SU-DHL-6 (cell line): ENCODE data around the gene BCAR1.

ENCODE experiments used
- H2AFZ ChIP-seq: fragments of 200-600 bp; sonication (generic); 2 replicates; pipeline ENCODE4 v1.6.1; 2014; ENCODE audit warnings: low read depth, mild to moderate bottlenecking, moderate library complexity, mixed read lengths, antibody characterized with exemption, low read length; ENCODE audit not compliant: severe bottlenecking
- H3F3A ChIP-seq: fragments of 200-600 bp; shearing (Covaris generic); 2 replicates; pipeline ENCODE4 v1.6.0; 2016; ENCODE audit warnings: antibody characterized with exemption, mild to moderate bottlenecking; ENCODE audit not compliant: insufficient read depth
- H3K27ac ChIP-seq: fragments of 200-600 bp; sonication (generic); 2 replicates; pipeline ENCODE4 v1.5.1; 2016; ENCODE audit warnings: low read depth, mild to moderate bottlenecking, low read length, moderate library complexity, mixed read lengths
- H3K27me3 ChIP-seq: fragments of 200-600 bp; sonication (generic), shearing (Covaris generic); 2 replicates; pipeline ENCODE4 v1.6.0; 2014; ENCODE audit warnings: mild to moderate bottlenecking, low read length
- H3K36me3 ChIP-seq: fragments of 200-600 bp; sonication (generic); 2 replicates; pipeline ENCODE4 v1.6.1; 2014; ENCODE audit warnings: mild to moderate bottlenecking, low read length, mixed read lengths
- H3K4me2 ChIP-seq: fragments of 300-600, 200-600 bp; shearing (Covaris generic), sonication (generic); 2 replicates; pipeline ENCODE4 v1.6.0; 2014; ENCODE audit warnings: low read length, low read depth, mild to moderate bottlenecking; ENCODE audit not compliant: poor library complexity, severe bottlenecking
- H3K4me3 ChIP-seq: fragments of 200-600 bp; sonication (generic); 2 replicates; pipeline ENCODE4 v1.5.1; 2014; ENCODE audit warnings: antibody characterized with exemption, low read length, mild to moderate bottlenecking, mixed read lengths; ENCODE audit not compliant: insufficient read depth, poor library complexity, severe bottlenecking
- H3K79me2 ChIP-seq: fragments of 200-600 bp; sonication (generic); 2 replicates; pipeline ENCODE4 v1.6.1; 2014; ENCODE audit warnings: mild to moderate bottlenecking, low read length, moderate library complexity; ENCODE audit not compliant: insufficient read depth
- H3K9ac ChIP-seq: fragments of 200-600 bp; sonication (generic); 2 replicates; pipeline ENCODE4 v1.7.0; 2014; ENCODE audit warnings: mild to moderate bottlenecking, low read length
- H3K9me2 ChIP-seq: fragments of 200-600 bp; sonication (generic); replicated peaks from 2 replicates; pipeline ENCODE4 v1.6.1; 2014; ENCODE audit warnings: low read length; ENCODE audit not compliant: insufficient read depth
- H3K9me3 ChIP-seq: fragments of 200-600 bp; sonication (generic); 2 replicates; pipeline ENCODE4 v1.6.1; 2014; ENCODE audit warnings: low read length, mixed read lengths; ENCODE audit not compliant: insufficient read depth
- H4K20me1 ChIP-seq: fragments of 200-600 bp; sonication (generic); 2 replicates; pipeline ENCODE4 v1.6.1; 2014; ENCODE audit warnings: low read depth, mild to moderate bottlenecking, antibody characterized with exemption, low read length, moderate library complexity, mixed read lengths
- EZH2phosphoT487 ChIP-seq: fragments of 200-600 bp; sonication (generic), shearing (Covaris generic); conservative IDR thresholded peaks from 2 replicates; pipeline ENCODE4 v1.6.1; 2018; ENCODE audit warnings: mild to moderate bottlenecking, antibody characterized with exemption, low read length, moderate library complexity, mixed read lengths
- TF ChIP-seq, protein P1 (sequence below): fragments of 200-600 bp; sonication (generic); IDR thresholded peaks from one replicate; pipeline ENCODE4 v1.5.1; 2017; ENCODE audit warnings: antibody characterized with exemption, mild to moderate bottlenecking, low read length, moderate library complexity; ENCODE audit not compliant: insufficient read depth, poor library complexity, severe bottlenecking

Gene BCAR1

GRCh38 chr16:75292691-75293090 is 41.3 kb upstream of the BCAR1 start:
- no peaks in the 10 kb centered on the region for H3F3A ChIP-seq
- H2AFZ ChIP-seq = no peak overlapping the region
- H3K27me3 ChIP-seq = no peaks in the 10 kb centered on the region
- H3K27ac ChIP-seq = no peak overlapping the region
- H3K9me2 ChIP-seq = no peaks in the 10 kb centered on the region
- H3K36me3 ChIP-seq = no peaks in the 10 kb centered on the region
- no peaks in the 10 kb centered on the region for H3K79me2 ChIP-seq
- no peaks in the 10 kb centered on the region for H3K9me3 ChIP-seq
- no peak overlapping the region for H3K4me3 ChIP-seq
- no peaks in the 10 kb centered on the region for H4K20me1 ChIP-seq
- TF ChIP-seq, protein P1, sequence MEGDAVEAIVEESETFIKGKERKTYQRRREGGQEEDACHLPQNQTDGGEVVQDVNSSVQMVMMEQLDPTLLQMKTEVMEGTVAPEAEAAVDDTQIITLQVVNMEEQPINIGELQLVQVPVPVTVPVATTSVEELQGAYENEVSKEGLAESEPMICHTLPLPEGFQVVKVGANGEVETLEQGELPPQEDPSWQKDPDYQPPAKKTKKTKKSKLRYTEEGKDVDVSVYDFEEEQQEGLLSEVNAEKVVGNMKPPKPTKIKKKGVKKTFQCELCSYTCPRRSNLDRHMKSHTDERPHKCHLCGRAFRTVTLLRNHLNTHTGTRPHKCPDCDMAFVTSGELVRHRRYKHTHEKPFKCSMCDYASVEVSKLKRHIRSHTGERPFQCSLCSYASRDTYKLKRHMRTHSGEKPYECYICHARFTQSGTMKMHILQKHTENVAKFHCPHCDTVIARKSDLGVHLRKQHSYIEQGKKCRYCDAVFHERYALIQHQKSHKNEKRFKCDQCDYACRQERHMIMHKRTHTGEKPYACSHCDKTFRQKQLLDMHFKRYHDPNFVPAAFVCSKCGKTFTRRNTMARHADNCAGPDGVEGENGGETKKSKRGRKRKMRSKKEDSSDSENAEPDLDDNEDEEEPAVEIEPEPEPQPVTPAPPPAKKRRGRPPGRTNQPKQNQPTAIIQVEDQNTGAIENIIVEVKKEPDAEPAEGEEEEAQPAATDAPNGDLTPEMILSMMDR = no peak
- no peak for TF ChIP-seq EZH2phosphoT487
- no peak overlapping the region for H3K9ac ChIP-seq
- no peak overlapping the region for H3K4me2 ChIP-seq

DNA sequence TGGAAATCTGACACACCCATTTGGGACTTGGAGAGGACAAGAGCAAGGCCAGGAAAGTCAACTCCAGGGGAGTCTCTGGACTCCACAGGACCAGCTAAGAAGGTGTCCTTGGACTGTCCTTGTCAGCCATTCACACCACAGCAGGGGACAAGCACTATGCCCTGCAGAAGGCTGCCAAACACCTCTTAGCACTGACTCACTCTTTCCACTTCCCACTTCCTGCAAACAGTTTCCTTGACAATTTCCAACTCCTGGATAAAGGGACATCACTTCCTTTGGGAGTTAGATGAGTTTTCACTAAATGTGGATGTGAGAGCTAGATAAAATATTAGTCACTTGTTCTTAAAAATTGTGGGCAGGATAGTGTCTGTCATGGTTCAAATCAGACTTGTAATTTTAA is 37.8 kb upstream of the BCAR1 start:
- Histone ChIP-seq H4K20me1 (no peaks in the 10 kb centered on the region), H3K27ac (no peak overlapping the region), H3K4me2 (no peak overlapping the region), H3K36me3 (no peaks in the 10 kb centered on the region), H3K9ac (no peak overlapping the region), H3K79me2 (no peaks in the 10 kb centered on the region), H3K27me3 (no peaks in the 10 kb centered on the region), H3F3A (no peaks in the 10 kb centered on the region), H3K9me3 (no peaks in the 10 kb centered on the region), H3K4me3 (no peak overlapping the region), H3K9me2 (no peaks in the 10 kb centered on the region), H2AFZ (no peak overlapping the region)
- TF ChIP-seq, protein P1 = no peak

GRCh38 chr16:75288596-75289120 is 37.2 kb upstream of the BCAR1 start:
- H3F3A ChIP-seq = no peaks in the 10 kb centered on the region
- no peak overlapping the region for H3K4me2 ChIP-seq
- H4K20me1 ChIP-seq = no peaks in the 10 kb centered on the region
- no peaks in the 10 kb centered on the region for H3K9me2 ChIP-seq
- no peak overlapping the region for H3K27ac ChIP-seq
- H2AFZ ChIP-seq = no peak overlapping the region
- no peak overlapping the region for H3K9ac ChIP-seq
- TF ChIP-seq, protein P1 = no peak
- TF ChIP-seq EZH2phosphoT487 = no peak
- H3K79me2 ChIP-seq = no peaks in the 10 kb centered on the region
- H3K36me3 ChIP-seq = no peaks in the 10 kb centered on the region
- no peaks in the 10 kb centered on the region for H3K9me3 ChIP-seq
- no peak overlapping the region for H3K4me3 ChIP-seq
- H3K27me3 ChIP-seq = no peaks in the 10 kb centered on the region

DNA sequence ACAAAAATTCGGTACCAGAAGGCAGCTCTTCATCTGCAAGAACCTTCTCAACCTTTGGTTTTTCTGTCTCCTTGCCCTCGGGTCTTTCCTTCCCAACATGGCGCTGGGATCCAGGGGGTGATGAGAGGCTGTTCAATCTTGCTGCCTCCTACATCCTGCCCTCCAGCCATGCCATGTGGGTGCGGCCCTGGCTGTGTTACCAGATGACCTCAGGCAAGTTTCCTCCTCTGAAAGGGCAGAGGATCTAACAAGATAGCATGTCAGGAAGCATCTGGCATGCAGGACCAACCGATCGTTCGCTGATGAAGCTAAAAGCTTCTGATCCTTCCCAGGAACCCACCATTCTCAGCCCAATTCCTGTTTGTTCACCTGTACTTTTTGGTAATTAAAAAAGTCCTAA is 36.8 kb upstream of the BCAR1 start:
- H3K9me3 ChIP-seq = no peaks in the 10 kb centered on the region
- H3K4me3 ChIP-seq = no peak overlapping the region
- H3K79me2 ChIP-seq = no peaks in the 10 kb centered on the region
- no peaks in the 10 kb centered on the region for H3F3A ChIP-seq
- no peak overlapping the region for H3K4me2 ChIP-seq
- no peaks in the 10 kb centered on the region for H4K20me1 ChIP-seq
- no peak overlapping the region for H3K9ac ChIP-seq
- H3K9me2 ChIP-seq = no peaks in the 10 kb centered on the region
- no peaks in the 10 kb centered on the region for H3K27me3 ChIP-seq
- no peak for TF ChIP-seq EZH2phosphoT487
- TF ChIP-seq, protein P1 = no peak
- no peak overlapping the region for H2AFZ ChIP-seq
- H3K27ac ChIP-seq = no peak overlapping the region
- no peaks in the 10 kb centered on the region for H3K36me3 ChIP-seq
